Stimulated activated CD8-positive, alpha-beta memory T cell treated with anti-CD3 and anti-CD28 coated beads, Interleukin-4, amount 100 ng/mL, for 4 hours (primary cell): Measurements from ENCODE around the gene SIGLEC8.

Source experiments
- DNase-seq, 2 donors: peaks; one replicate each; pipeline ENCODE4 v3.0.0-alpha.2; 2020; ENCODE audit warnings: low read depth in 2 of 2, low spot score in 1 of 2

Gene SIGLEC8

GRCh38 chr19:51407511-51408131, 50.6 kb downstream of the SIGLEC8 start:
- DNase-seq, result no peak

- no peak for DNase-seq
Observed at GRCh38 chr19:51402117-51402516, 56.1 kb downstream of the SIGLEC8 start.
